ENCODE data around the gene SPINK2.

DNA sequence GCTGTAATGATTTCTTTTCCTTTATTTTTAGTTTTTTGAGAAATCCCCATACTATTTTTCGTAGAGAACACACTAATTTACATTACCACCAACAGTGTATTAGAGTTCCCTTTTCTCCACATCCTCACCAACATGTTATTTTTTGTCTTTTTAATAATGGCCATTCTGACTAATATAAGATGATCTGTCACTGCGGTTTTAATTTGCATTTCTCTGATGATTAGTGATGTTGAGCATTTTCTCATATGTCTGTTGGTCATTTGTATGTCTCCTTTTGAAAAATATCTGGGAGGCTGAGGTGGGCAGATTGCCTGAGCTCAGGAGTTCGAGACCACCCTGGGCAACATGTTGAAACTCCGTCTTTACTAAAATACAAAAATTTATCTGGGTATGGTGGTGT lies 30.2 kb downstream of the SPINK2 start:
- TF ChIP-seq EZH2 (IDR thresholded peaks at IDR 0.05), result no peak
- TF ChIP-seq CTCF (IDR thresholded peaks at IDR 0.05), result no peak
